Ramos (cell line): ENCODE data around the gene CDK17.

ENCODE experiments used
- in situ Hi-C: fragments of 300-500 bp; cut with MboI; formaldehyde crosslinking; loops from one replicate; pipeline ENCODE4 v1.14.3; 2022; ENCODE audit warnings: low sequenced_read_pairs; ENCODE audit not compliant: unreplicated experiment

Gene CDK17

GRCh38 chr12:96246926-96247505 lies 153.2 kb downstream of the CDK17 start:
- in situ Hi-C loops: no loop called here

GRCh38 chr12:96244826-96245225 lies 155.4 kb downstream of the CDK17 start:
- in situ Hi-C loops: no loop called here

GRCh38 chr12:96242597-96242996 lies 157.6 kb downstream of the CDK17 start:
- in situ Hi-C loops: no loop called here

GRCh38 chr12:96241846-96242256 lies 158.4 kb downstream of the CDK17 start:
- in situ Hi-C loops: no loop called here

GRCh38 chr12:96241431-96241830 lies 158.8 kb downstream of the CDK17 start:
- in situ Hi-C loops: no loop called here

GRCh38 chr12:96240656-96241055 lies 159.6 kb downstream of the CDK17 start:
- in situ Hi-C loops: no loop called here

GRCh38 chr12:96239711-96240635 lies 160.3 kb downstream of the CDK17 start:
- in situ Hi-C loops: no loop called here

GRCh38 chr12:96238336-96239047 lies 161.7 kb downstream of the CDK17 start:
- in situ Hi-C loops: no loop called here

- in situ Hi-C loops: no loop called here
Measured at GRCh38 chr12:96237465-96238077, 162.7 kb downstream of the CDK17 start.

GRCh38 chr12:96237035-96237434 lies 163.2 kb downstream of the CDK17 start:
- in situ Hi-C loops: no loop called here

- in situ Hi-C loops: no loop called here
Measured at GRCh38 chr12:96236221-96236822, 163.9 kb downstream of the CDK17 start.

- in situ Hi-C loops: no loop called here
Measured at GRCh38 chr12:96235484-96235826, 164.8 kb downstream of the CDK17 start.

GRCh38 chr12:96234591-96235483 lies 165.4 kb downstream of the CDK17 start:
- in situ Hi-C loops: no loop called here

- in situ Hi-C loops: no loop called here
Measured at GRCh38 chr12:96233939-96234461, 166.2 kb downstream of the CDK17 start.

GRCh38 chr12:96233168-96233567 lies 167.1 kb downstream of the CDK17 start:
- in situ Hi-C loops: no loop called here

GRCh38 chr12:96230646-96231045 lies 169.6 kb downstream of the CDK17 start:
- in situ Hi-C loops: no loop called here

- in situ Hi-C loops: no loop called here
Measured at GRCh38 chr12:96228566-96229248, 171.5 kb downstream of the CDK17 start.
